ENCODE results near the gene NR3C2. TPM values are rescaled to one million over a fixed set of nuclear protein-coding genes. Genes with fewer than 3 reads are reported as not detected.

NR3C2 gene
- total RNA-seq, 2 experiments from 2014 or later, result 6.1 to 6.4 TPM

GRCh38 chr4:148263802-148264201, 178.4 kb downstream of the NR3C2 start:
- TF ChIP-seq CTCF (IDR thresholded peaks at IDR 0.05), result no peak
- ATAC-seq (no peak), DNase-seq (no peak)
- Mint-ChIP-seq H3K4me3 (no peak overlapping the region), H3K27ac (no peak overlapping the region), H3K4me1 (ENCODE audit: low read depth) (peaks cover 20% of the 10 kb centered on the region), H3K27me3 (no peaks in the 10 kb centered on the region), H3K36me3 (ENCODE audit: low read depth) (peaks cover 10% of the 10 kb centered on the region), H3K9me3 (peaks cover 5% of the 10 kb centered on the region)
- intact Hi-C loops (cut with micrococcal nuclease), result no loop called here
- POLR2A ChIA-PET, result no interaction called here
- CTCF ChIA-PET, result no interaction called here

GRCh38 chr4:148263127-148263526, 179.1 kb downstream of the NR3C2 start:
- peaks cover 19% of the 10 kb centered on the region for H3K4me1 Mint-ChIP-seq (ENCODE audit: low read depth)
- DNase-seq (no peak), ATAC-seq (no peak)
- no peak overlapping the region for H3K27ac Mint-ChIP-seq
- CTCF ChIA-PET, result no interaction called here
- H3K27me3 Mint-ChIP-seq, result no peaks in the 10 kb centered on the region
- peaks cover 10% of the 10 kb centered on the region for H3K36me3 Mint-ChIP-seq (ENCODE audit: low read depth)
- no peak for TF ChIP-seq CTCF (IDR thresholded peaks at IDR 0.05)
- no peak overlapping the region for H3K4me3 Mint-ChIP-seq
- intact Hi-C loops (cut with micrococcal nuclease), result no loop called here
- peaks cover 5% of the 10 kb centered on the region for H3K9me3 Mint-ChIP-seq
- POLR2A ChIA-PET, result no interaction called here

GRCh38 chr4:148261848-148262247, 180.4 kb downstream of the NR3C2 start:
- CTCF ChIA-PET, result no interaction called here
- intact Hi-C loops (cut with micrococcal nuclease), result no loop called here
- Mint-ChIP-seq H3K36me3 (ENCODE audit: low read depth) (peaks cover 10% of the 10 kb centered on the region), H3K9me3 (peaks cover 5% of the 10 kb centered on the region), H3K4me3 (no peak overlapping the region), H3K27ac (no peak overlapping the region), H3K4me1 (ENCODE audit: low read depth) (peaks cover 19% of the 10 kb centered on the region), H3K27me3 (no peaks in the 10 kb centered on the region)
- no peak for ATAC-seq
- no peak for TF ChIP-seq CTCF (IDR thresholded peaks at IDR 0.05)
- DNase-seq, result no peak
- POLR2A ChIA-PET, result no interaction called here

GRCh38 chr4:148259841-148260240, 182.4 kb downstream of the NR3C2 start:
- DNase-seq (no peak), ATAC-seq (no peak)
- H3K4me3 Mint-ChIP-seq, result no peak overlapping the region
- intact Hi-C loops (cut with micrococcal nuclease), result no loop called here
- ChIA-PET POLR2A (no interaction called here), CTCF (interaction anchor here (1.2 kb wide), 1 partner anchor 35 kb away, joined by 3 read pairs; no protein-coding TSS in a partner anchor)
- H3K4me1 Mint-ChIP-seq (ENCODE audit: low read depth), result peaks cover 25% of the 10 kb centered on the region
- peaks cover 5% of the 10 kb centered on the region for H3K9me3 Mint-ChIP-seq
- H3K27me3 Mint-ChIP-seq, result no peaks in the 10 kb centered on the region
- no peak for TF ChIP-seq CTCF (IDR thresholded peaks at IDR 0.05)
- peaks cover 10% of the 10 kb centered on the region for H3K36me3 Mint-ChIP-seq (ENCODE audit: low read depth)
- H3K27ac Mint-ChIP-seq, result no peak overlapping the region

GRCh38 chr4:148258535-148258934, 183.7 kb downstream of the NR3C2 start:
- ATAC-seq (no peak), DNase-seq (no peak)
- TF ChIP-seq CTCF (IDR thresholded peaks at IDR 0.05), result no peak
- intact Hi-C loops (cut with micrococcal nuclease), result no loop called here
- Mint-ChIP-seq H3K9me3 (peaks cover 5% of the 10 kb centered on the region), H3K36me3 (ENCODE audit: low read depth) (peaks cover 10% of the 10 kb centered on the region), H3K4me1 (ENCODE audit: low read depth) (peaks cover 30% of the 10 kb centered on the region), H3K27ac (no peak overlapping the region), H3K4me3 (no peak overlapping the region), H3K27me3 (no peaks in the 10 kb centered on the region)
- POLR2A ChIA-PET, result no interaction called here
- CTCF ChIA-PET, result interaction anchor here (1.2 kb wide), 1 partner anchor 36 kb away, joined by 3 read pairs; no protein-coding TSS in a partner anchor
